ENCODE results near the gene RAD18.

Gene RAD18

DNA sequence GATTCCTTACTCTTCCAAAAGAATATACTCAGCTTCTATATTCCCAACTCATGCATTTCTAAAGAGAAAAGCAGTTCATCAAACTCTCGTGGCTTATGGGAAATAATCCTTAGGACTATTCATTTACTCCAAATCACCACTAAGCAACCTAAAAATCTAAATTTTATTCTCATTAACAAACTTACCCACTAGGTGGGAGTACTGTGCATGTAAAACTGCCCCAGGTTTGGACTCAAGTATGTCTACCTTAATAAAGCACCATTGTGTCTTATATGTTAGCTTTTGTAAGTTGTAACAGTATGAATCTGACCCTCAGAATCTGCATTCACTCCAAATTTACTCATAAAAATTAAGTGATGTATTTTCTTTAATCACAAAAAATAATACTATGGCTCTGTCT lies 25.3 kb downstream of the RAD18 start:
- Histone ChIP-seq H3K4ac (ENCODE audit: low read depth in 1 of 2, low read length in 2 of 2) (no peak overlapping the region), H3K23ac (ENCODE audit: low read length in 2 of 2) (no peak overlapping the region), H2BK12ac (ENCODE audit: low read length in 2 of 2) (no peak overlapping the region), H3K18ac (ENCODE audit: low read depth in 1 of 2, low read length in 2 of 2) (no peak overlapping the region), H3K9ac (ENCODE audit: low read length) (peak overlapping the region; percentile 82), H3K4me1 (ENCODE audit: control insufficient read depth, insufficient read depth, low read depth, low read length) (no peaks in the 10 kb centered on the region), H3K9me3 (ENCODE audit: control insufficient read depth, low read length) (peaks cover 6% of the 10 kb centered on the region), H3K79me1 (replicated peaks; ENCODE audit: low read length, poor library complexity, severe bottlenecking) (peaks cover 8% of the 10 kb centered on the region), H2AK5ac (ENCODE audit: low read length, severe bottlenecking) (no peak overlapping the region), H3K27me3 (ENCODE audit: control insufficient read depth in 1 of 2, insufficient read depth in 1 of 2, low read length in 2 of 2) (no peaks in the 10 kb centered on the region), H3K27ac (ENCODE audit: low read length, poor library complexity, severe bottlenecking) (peak overlapping the region; percentile 99), H3K4me3 (ENCODE audit: insufficient read depth in 1 of 2, low read depth in 1 of 2, low read length in 2 of 2) (no peak overlapping the region), H2BK120ac (ENCODE audit: low read depth, low read length) (no peak overlapping the region), H4K8ac (ENCODE audit: low read length) (no peak overlapping the region), H4K91ac (ENCODE audit: low read length) (no peak overlapping the region), H2BK5ac (ENCODE audit: low read depth, low read length, poor library complexity, severe bottlenecking) (no peak overlapping the region), H3K36me3 (ENCODE audit: control insufficient read depth in 1 of 2, insufficient read depth in 2 of 2, low read depth in 1 of 2, low read length in 2 of 2) (peaks cover 0 to 40% of the 10 kb centered on the region in 2 experiments), H3K4me2 (ENCODE audit: low read length, poor library complexity, severe bottlenecking) (no peak overlapping the region), H3K14ac (ENCODE audit: low read length in 2 of 2) (no peak overlapping the region), H2AFZ (ENCODE audit: low read depth, low read length) (no peak overlapping the region), H2BK15ac (ENCODE audit: low read depth, poor library complexity, severe bottlenecking) (no peak overlapping the region)
- DNase-seq = peak; percentile 46
- WGBS = 100% methylated on average over 1 of the region's 1 CpG

DNA sequence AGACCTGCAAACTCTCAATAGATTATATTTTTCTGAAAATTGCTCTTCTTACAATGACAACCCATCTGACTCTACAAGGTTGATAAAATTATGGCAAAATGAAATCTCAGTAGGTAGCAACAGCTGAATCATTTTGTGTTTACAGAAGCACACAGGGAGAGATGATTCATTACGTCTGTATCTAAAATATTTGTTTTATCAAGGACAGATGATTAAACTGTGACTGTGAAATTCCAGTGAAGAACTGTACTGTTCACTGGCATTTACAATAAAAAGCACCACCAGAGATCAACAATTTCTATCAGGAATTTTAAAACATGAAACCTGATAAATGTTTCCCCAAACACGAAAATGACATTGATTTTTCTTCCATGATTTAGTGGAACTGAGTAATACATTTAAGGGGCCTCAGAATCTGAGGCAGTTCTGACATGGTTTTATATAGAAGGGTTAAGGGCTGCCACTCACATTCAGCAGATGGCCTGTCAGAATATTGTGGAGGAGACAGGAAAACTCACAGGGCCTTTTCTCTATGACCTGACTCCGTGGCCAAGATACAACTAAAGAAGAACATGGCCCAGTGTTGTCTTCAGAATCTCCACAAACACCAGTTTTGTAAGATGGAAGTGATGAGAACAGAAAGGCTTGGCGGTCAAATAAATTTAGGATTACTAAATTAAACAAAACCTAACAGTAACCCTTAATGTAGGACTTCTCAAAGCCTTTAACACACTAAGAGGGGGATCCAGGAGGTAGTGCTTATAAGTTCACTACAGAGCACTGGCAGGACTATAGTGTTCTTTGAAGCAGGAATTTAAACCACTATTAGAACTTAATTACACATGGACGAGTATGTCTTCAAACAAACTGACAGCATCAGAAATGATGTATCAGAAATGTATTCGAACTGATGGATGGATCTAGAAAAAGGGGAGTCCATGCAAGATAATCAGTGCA lies 25.9 kb downstream of the RAD18 start:
- Histone ChIP-seq H4K8ac (ENCODE audit: low read length) (no peak overlapping the region), H3K27ac (ENCODE audit: low read length, poor library complexity, severe bottlenecking) (peak overlapping the region; percentile 99), H3K4me3 (ENCODE audit: insufficient read depth in 1 of 2, low read depth in 1 of 2, low read length in 2 of 2) (no peak overlapping the region), H3K9ac (ENCODE audit: low read length) (peak overlapping the region; percentile 82), H3K79me1 (replicated peaks; ENCODE audit: low read length, poor library complexity, severe bottlenecking) (peaks cover 8% of the 10 kb centered on the region), H3K14ac (ENCODE audit: low read length in 2 of 2) (no peak overlapping the region), H2BK120ac (ENCODE audit: low read depth, low read length) (no peak overlapping the region), H3K4me1 (ENCODE audit: control insufficient read depth, insufficient read depth, low read depth, low read length) (no peaks in the 10 kb centered on the region), H3K36me3 (ENCODE audit: control insufficient read depth in 1 of 2, insufficient read depth in 2 of 2, low read depth in 1 of 2, low read length in 2 of 2) (peaks cover 0 to 34% of the 10 kb centered on the region in 2 experiments), H3K4me2 (ENCODE audit: low read length, poor library complexity, severe bottlenecking) (peak overlapping the region; percentile 42), H2BK5ac (ENCODE audit: low read depth, low read length, poor library complexity, severe bottlenecking) (peak overlapping the region; percentile 86), H2BK12ac (ENCODE audit: low read length in 2 of 2) (no peak overlapping the region), H2BK15ac (ENCODE audit: low read depth, poor library complexity, severe bottlenecking) (no peak overlapping the region), H3K27me3 (ENCODE audit: control insufficient read depth in 1 of 2, insufficient read depth in 1 of 2, low read length in 2 of 2) (no peaks in the 10 kb centered on the region), H3K23ac (ENCODE audit: low read length in 2 of 2) (no peak overlapping the region), H3K9me3 (ENCODE audit: control insufficient read depth, low read length) (no peaks in the 10 kb centered on the region), H3K18ac (ENCODE audit: low read depth in 1 of 2, low read length in 2 of 2) (no peak overlapping the region), H3K4ac (ENCODE audit: low read depth in 1 of 2, low read length in 2 of 2) (no peak overlapping the region), H2AK5ac (ENCODE audit: low read length, severe bottlenecking) (peak overlapping the region; percentile 50), H4K91ac (ENCODE audit: low read length) (no peak overlapping the region), H2AFZ (ENCODE audit: low read depth, low read length) (no peak overlapping the region)
- DNase-seq = peak; percentile 61
- 33% methylated on average over 3 of the region's 6 CpGs for WGBS

DNA sequence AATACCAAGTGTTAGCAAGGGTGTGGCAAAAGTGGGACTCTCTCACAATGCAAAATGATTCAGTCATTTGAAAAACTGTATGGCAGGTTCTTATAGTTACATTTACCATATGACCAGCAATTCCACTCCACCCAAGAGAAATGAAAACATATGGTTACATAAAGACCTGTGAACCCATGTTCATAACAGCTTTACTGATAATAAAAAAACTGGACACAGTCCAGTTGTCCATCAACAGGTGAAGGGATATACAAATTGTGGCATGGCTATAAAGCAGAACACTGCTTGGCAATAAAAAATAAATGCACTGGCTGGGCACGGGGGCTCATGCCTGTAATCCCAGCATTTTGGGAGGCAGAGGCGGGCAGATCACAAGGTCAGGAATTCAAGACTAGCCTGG lies 30.8 kb downstream of the RAD18 start:
- Histone ChIP-seq H3K9ac (ENCODE audit: low read length) (no peak overlapping the region), H2AK5ac (ENCODE audit: low read length, severe bottlenecking) (no peak overlapping the region), H4K91ac (ENCODE audit: low read length) (no peak overlapping the region), H2AFZ (ENCODE audit: low read depth, low read length) (no peak overlapping the region), H3K4me2 (ENCODE audit: low read length, poor library complexity, severe bottlenecking) (no peak overlapping the region), H3K9me3 (ENCODE audit: control insufficient read depth, low read length) (no peaks in the 10 kb centered on the region), H3K4me3 (ENCODE audit: insufficient read depth in 1 of 2, low read depth in 1 of 2, low read length in 2 of 2) (no peak overlapping the region), H3K4me1 (ENCODE audit: control insufficient read depth, insufficient read depth, low read depth, low read length) (no peaks in the 10 kb centered on the region), H3K79me1 (replicated peaks; ENCODE audit: low read length, poor library complexity, severe bottlenecking) (peaks cover 4% of the 10 kb centered on the region), H2BK12ac (ENCODE audit: low read length in 2 of 2) (no peak overlapping the region), H3K18ac (ENCODE audit: low read depth in 1 of 2, low read length in 2 of 2) (no peak overlapping the region), H2BK120ac (ENCODE audit: low read depth, low read length) (no peak overlapping the region), H3K4ac (ENCODE audit: low read depth in 1 of 2, low read length in 2 of 2) (no peak overlapping the region), H3K27ac (ENCODE audit: low read length, poor library complexity, severe bottlenecking) (no peak overlapping the region), H3K36me3 (ENCODE audit: control insufficient read depth in 1 of 2, insufficient read depth in 2 of 2, low read depth in 1 of 2, low read length in 2 of 2) (peaks cover 0 to 11% of the 10 kb centered on the region in 2 experiments), H2BK5ac (ENCODE audit: low read depth, low read length, poor library complexity, severe bottlenecking) (no peak overlapping the region), H2BK15ac (ENCODE audit: low read depth, poor library complexity, severe bottlenecking) (no peak overlapping the region), H3K23ac (ENCODE audit: low read length in 2 of 2) (no peak overlapping the region), H3K27me3 (ENCODE audit: control insufficient read depth in 1 of 2, insufficient read depth in 1 of 2, low read length in 2 of 2) (no peaks in the 10 kb centered on the region), H3K14ac (ENCODE audit: low read length in 2 of 2) (no peak overlapping the region), H4K8ac (ENCODE audit: low read length) (no peak overlapping the region)
- no peak for DNase-seq
- 98% methylated on average over 2 of the region's 2 CpGs for WGBS

DNA sequence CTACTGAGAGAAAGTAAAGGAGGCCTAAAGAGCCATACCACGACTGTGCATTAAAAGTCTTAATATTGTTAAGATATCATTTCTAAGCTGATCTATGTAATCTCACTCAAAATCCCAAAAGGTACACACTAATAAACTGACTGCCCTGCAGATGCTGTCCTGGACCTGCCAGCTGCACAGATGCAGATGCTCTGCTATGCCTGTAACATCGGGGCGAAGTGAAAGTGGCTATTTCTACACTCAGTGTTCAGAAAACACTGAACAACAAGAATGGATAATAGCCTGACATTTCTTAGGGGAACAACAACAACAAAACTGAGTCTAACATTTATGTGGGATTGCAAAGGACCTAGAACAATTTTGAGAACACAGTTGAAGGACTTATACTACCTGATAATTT lies 31.9 kb downstream of the RAD18 start:
- WGBS = 100% methylated on average over 2 of the region's 3 CpGs
- peaks cover 4% of the 10 kb centered on the region for H3K79me1 ChIP-seq (replicated peaks; ENCODE audit: low read length, poor library complexity, severe bottlenecking)
- no peak overlapping the region for H4K8ac ChIP-seq (ENCODE audit: low read length)
- H4K91ac ChIP-seq (ENCODE audit: low read length) = no peak overlapping the region
- H2BK5ac ChIP-seq (ENCODE audit: low read depth, low read length, poor library complexity, severe bottlenecking) = no peak overlapping the region
- no peak overlapping the region for H3K4me2 ChIP-seq (ENCODE audit: low read length, poor library complexity, severe bottlenecking)
- H2BK120ac ChIP-seq (ENCODE audit: low read depth, low read length) = no peak overlapping the region
- no peak overlapping the region for H3K23ac ChIP-seq (ENCODE audit: low read length in 2 of 2)
- H3K4ac ChIP-seq (ENCODE audit: low read depth in 1 of 2, low read length in 2 of 2) = no peak overlapping the region
- H3K4me1 ChIP-seq (ENCODE audit: control insufficient read depth, insufficient read depth, low read depth, low read length) = no peaks in the 10 kb centered on the region
- no peaks in the 10 kb centered on the region for H3K9me3 ChIP-seq (ENCODE audit: control insufficient read depth, low read length)
- no peak overlapping the region for H2BK12ac ChIP-seq (ENCODE audit: low read length in 2 of 2)
- H2AK5ac ChIP-seq (ENCODE audit: low read length, severe bottlenecking) = no peak overlapping the region
- no peak overlapping the region for H2BK15ac ChIP-seq (ENCODE audit: low read depth, poor library complexity, severe bottlenecking)
- H3K36me3 ChIP-seq (ENCODE audit: control insufficient read depth in 1 of 2, insufficient read depth in 2 of 2, low read depth in 1 of 2, low read length in 2 of 2) = peaks cover 0 to 11% of the 10 kb centered on the region in 2 experiments
- H3K18ac ChIP-seq (ENCODE audit: low read depth in 1 of 2, low read length in 2 of 2) = no peak overlapping the region
- H3K14ac ChIP-seq (ENCODE audit: low read length in 2 of 2) = no peak overlapping the region
- no peaks in the 10 kb centered on the region for H3K27me3 ChIP-seq (ENCODE audit: control insufficient read depth in 1 of 2, insufficient read depth in 1 of 2, low read length in 2 of 2)
- H3K4me3 ChIP-seq (ENCODE audit: insufficient read depth in 1 of 2, low read depth in 1 of 2, low read length in 2 of 2) = peak overlapping the region in 1 of 2 experiments; percentile 66
- no peak overlapping the region for H2AFZ ChIP-seq (ENCODE audit: low read depth, low read length)
- H3K9ac ChIP-seq (ENCODE audit: low read length) = peak overlapping the region; percentile 65
- H3K27ac ChIP-seq (ENCODE audit: low read length, poor library complexity, severe bottlenecking) = no peak overlapping the region
- DNase-seq = no peak

All from mesenchymal stem cell (in vitro differentiated cells and primary cell).